ENCODE results near the gene FMR1.

FMR1 gene

DNA sequence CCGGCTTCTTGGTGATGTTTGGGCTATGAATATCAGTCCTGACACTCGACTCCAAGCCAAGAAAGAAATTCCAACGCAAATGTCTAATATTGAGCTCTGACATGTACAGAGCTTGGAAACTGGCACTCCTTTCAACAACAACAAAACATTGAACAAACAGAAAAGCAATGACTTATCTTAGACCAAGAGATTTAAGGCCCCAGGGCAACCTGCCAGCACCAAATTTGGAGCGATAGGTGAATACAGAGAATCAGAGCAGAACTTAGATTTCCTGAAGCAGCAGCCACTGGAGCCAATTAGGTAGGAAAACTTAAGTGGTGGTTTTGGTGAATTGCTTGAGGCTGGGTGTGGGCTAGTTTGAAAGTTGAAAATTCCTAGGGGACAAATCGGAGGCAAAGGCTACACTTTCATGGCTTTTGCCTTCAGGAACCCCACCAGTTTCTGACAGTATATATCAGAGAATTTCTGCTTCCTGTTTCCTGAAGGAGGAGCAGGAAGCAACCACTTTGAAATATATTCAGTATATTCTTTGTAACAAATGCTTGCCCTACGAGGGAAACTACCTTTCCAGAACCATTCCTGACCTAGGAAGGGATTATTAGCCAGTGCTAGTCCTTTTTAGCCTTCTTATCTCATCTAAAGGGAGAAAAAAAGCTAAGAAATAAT lies 10.1 kb upstream of the FMR1 start:
- TF ChIP-seq, protein P1, sequence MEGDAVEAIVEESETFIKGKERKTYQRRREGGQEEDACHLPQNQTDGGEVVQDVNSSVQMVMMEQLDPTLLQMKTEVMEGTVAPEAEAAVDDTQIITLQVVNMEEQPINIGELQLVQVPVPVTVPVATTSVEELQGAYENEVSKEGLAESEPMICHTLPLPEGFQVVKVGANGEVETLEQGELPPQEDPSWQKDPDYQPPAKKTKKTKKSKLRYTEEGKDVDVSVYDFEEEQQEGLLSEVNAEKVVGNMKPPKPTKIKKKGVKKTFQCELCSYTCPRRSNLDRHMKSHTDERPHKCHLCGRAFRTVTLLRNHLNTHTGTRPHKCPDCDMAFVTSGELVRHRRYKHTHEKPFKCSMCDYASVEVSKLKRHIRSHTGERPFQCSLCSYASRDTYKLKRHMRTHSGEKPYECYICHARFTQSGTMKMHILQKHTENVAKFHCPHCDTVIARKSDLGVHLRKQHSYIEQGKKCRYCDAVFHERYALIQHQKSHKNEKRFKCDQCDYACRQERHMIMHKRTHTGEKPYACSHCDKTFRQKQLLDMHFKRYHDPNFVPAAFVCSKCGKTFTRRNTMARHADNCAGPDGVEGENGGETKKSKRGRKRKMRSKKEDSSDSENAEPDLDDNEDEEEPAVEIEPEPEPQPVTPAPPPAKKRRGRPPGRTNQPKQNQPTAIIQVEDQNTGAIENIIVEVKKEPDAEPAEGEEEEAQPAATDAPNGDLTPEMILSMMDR (IDR thresholded peaks at IDR 0.05; ENCODE audit: low read depth, low read length), result no peak
- H3K4me3 ChIP-seq (ENCODE audit: low read depth, low read length), result no peak overlapping the region

DNA sequence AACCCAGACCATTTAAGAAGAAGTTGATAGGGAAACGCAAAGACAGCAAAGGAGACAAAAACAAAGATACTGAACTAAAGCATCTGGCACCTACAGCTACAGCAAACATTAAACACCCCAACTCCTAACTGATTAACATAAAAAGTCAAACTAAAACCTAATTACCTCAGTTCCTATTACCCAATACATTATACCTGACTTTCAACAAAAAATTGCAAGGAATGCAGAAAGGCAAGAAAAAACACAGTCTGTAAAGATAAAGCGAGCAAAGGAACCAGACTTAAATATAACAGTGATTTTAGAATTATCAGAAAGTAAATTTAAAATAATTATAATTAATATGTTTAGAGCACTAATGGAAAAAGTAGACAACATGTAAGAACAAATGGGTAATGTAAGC lies 9.4 kb upstream of the FMR1 start:
- no peak overlapping the region for H3K4me3 ChIP-seq (ENCODE audit: low read depth, low read length)
- TF ChIP-seq, protein P1 (IDR thresholded peaks at IDR 0.05; ENCODE audit: low read depth, low read length), result no peak

DNA sequence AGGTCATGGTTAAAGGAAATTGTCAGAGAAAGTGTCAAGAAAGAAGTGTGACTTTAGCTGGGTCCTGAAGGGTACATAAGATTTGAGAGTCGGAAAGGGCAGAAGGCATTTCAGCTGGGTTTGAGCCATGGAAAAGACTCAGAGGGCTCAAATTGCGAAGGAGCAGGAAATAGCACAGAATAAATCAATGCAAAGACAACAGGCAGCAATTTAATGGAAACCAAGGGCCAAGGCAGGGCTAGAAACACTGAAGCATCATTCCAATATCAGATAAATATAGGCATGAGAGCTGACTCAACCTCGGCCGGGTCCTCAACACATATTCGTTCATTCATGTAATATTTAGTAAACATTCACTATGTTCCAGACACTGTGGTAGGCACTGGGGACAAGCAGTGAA lies 3.6 kb upstream of the FMR1 start:
- H3K4me3 ChIP-seq (ENCODE audit: low read depth, low read length), result no peak overlapping the region
- TF ChIP-seq, protein P1 (IDR thresholded peaks at IDR 0.05; ENCODE audit: low read depth, low read length), result no peak

DNA sequence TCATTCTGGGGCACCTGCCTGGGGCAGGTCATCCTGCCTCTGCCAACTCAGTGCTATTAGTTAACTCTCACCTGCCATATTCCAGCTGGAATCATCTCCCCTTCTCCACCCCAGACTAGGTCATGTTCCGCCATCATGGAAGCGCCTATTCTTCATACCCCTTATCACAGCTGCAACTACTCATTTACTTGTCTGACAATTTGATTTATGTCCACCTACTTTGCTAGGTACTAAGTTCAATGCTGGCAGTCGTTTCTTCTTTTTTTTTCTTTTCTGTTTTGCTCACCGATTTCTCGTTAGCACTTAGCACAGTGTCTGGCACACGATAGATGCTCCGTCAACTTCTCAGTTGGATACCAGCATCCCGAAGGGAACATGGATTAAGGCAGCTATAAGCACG lies 1.1 kb upstream of the FMR1 start:
- H3K4me3 ChIP-seq (ENCODE audit: low read depth, low read length), result no peak overlapping the region
- TF ChIP-seq, protein P1 (IDR thresholded peaks at IDR 0.05; ENCODE audit: low read depth, low read length), result no peak

DNA sequence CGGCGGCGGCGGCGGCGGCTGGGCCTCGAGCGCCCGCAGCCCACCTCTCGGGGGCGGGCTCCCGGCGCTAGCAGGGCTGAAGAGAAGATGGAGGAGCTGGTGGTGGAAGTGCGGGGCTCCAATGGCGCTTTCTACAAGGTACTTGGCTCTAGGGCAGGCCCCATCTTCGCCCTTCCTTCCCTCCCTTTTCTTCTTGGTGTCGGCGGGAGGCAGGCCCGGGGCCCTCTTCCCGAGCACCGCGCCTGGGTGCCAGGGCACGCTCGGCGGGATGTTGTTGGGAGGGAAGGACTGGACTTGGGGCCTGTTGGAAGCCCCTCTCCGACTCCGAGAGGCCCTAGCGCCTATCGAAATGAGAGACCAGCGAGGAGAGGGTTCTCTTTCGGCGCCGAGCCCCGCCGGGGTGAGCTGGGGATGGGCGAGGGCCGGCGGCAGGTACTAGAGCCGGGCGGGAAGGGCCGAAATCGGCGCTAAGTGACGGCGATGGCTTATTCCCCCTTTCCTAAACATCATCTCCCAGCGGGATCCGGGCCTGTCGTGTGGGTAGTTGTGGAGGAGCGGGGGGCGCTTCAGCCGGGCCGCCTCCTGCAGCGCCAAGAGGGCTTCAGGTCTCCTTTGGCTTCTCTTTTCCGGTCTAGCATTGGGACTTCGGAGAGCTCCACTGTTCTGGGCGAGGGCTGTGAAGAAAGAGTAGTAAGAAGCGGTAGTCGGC lies 528 bp downstream of the FMR1 start:
- TF ChIP-seq, protein P1 (IDR thresholded peaks at IDR 0.05; ENCODE audit: low read depth, low read length), result no peak
- H3K4me3 ChIP-seq (ENCODE audit: low read depth, low read length), result peak overlapping the region; percentile 72

DNA sequence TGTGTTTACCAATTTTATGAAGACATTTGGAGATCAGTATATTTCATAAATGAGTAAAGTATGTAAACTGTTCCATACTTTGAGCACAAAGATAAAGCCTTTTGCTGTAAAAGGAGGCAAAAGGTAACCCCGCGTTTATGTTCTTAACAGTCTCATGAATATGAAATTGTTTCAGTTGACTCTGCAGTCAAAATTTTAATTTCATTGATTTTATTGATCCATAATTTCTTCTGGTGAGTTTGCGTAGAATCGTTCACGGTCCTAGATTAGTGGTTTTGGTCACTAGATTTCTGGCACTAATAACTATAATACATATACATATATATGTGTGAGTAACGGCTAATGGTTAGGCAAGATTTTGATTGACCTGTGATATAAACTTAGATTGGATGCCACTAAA lies 1.9 kb downstream of the FMR1 start:
- TF ChIP-seq, protein P1 (IDR thresholded peaks at IDR 0.05; ENCODE audit: low read depth, low read length), result no peak
- peak overlapping the region; percentile 72 for H3K4me3 ChIP-seq (ENCODE audit: low read depth, low read length)

DNA sequence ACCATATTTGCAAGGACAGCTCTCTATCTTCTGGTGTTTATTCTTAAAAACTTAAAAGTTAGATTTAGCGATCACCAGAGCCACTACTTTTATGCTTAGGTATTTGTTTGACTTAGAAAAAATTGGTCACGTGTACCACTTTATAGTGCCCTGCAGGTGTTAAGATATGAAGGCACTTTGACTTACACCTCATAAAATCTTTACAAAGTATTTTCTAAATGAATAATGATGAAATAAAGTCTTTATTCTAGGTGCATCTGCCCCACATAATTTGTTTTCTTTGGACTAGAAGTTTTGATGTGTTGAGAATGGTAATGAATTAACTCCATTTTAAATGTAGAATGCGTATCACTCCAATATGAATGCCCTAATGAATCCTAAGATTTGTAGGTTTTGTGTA lies 2.9 kb downstream of the FMR1 start:
- TF ChIP-seq, protein P1 (IDR thresholded peaks at IDR 0.05; ENCODE audit: low read depth, low read length), result no peak
- no peak overlapping the region for H3K4me3 ChIP-seq (ENCODE audit: low read depth, low read length)

All from WI38 (cell line).